T-helper 9 cell (primary cell): ENCODE results near the gene RIT1.

Experiments
- DNase-seq: peaks from one replicate; pipeline ENCODE4 v3.0.0-alpha.2; 2020

RIT1 gene

DNA sequence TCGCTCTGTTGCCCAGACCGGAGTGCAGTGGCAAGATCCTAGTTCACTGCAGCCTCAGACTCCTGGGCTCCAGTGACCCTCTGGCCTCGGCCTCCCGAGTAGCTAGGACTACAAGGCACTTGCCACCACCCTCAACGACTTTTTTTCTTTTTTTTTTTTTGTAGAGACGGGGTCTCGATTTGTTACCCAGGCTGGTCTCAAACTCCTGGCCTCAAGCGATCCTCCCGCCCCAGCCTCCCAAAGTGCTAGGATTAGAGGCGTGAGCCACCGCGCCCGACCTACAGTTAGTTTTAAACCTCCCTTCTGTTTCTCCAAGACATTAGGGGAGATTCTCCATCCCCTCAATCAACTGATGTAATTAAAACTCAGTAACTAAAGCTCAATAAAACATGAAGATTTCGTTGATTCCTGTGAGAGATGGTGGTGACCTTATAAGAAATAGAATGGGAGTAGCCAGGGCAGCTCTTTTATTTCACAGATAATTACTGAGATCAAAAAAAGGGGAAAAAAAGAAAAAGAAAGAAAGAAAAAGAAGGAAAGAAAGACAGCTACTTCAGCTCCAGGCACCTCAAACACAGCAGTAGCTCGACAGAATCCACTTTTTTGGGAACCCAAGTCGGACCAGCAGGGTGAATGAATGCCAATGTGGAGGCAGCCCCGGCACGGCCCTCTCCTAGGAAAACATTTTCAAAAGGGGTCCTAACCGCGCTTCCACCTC lies 54.7 kb downstream of the RIT1 start:
- DNase-seq: no peak

DNA sequence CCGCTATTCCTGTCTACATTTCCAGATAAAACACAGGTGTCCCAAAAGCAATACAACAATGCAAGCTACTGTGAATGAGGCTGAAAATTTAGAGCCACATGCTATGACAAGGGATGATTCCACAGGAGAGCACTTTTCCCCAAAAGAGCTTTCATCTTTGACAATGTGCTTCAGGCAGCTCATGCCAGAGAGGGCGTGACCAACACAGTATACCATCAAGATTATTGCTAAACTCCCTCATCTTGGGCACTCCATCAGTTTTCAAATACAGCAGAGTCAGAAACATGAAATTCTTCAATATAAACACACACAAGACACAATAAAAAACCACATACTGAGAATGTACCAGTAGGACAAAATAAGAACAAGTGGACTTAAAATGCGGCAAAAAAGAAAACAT lies 60.8 kb downstream of the RIT1 start:
- no peak for DNase-seq

DNA sequence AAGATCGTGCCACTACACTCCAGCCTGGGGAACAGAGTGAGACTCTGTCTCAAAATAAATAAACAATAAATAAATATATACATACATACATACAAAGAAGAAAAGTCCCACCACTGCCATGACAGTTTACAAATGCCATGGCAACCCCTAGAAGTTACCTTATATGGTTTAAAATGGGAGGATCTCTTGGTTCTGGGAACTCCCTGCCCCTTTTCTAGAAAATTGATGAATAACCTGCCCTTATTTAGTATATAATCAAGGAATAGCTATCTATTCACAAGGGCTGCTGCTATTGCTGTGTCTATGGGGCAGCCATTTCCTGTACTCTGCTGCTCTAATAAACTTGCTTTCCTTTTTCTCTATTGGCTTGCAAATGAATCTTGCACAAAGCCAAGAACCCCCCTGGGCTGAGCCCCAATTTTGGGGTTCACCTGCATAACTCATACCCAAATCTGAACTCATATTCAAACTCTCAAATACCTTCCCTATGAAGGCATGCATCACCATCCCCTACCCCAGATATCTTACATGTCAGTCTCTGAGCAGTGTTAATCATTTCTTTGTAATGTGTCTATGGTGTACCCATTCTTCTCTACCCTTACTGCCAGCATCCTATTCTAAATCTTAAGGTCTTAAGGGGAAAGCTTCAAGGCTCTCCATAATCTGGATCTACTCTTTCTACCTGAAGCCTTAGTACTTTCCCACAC lies 63.2 kb downstream of the RIT1 start:
- DNase-seq: no peak
